Epithelial cell of esophagus (primary cell): Measurements from ENCODE around the gene PTBP3.
A peak's percentile ranks its signal among the peaks of the same experiment; 100 is the strongest.

ENCODE experiments used
- DNase-seq: peaks from one replicate; pipeline ENCODE4 v3.0.0; 2010; ENCODE audit warnings: low read depth
- H3K4me3 ChIP-seq: 2 replicates; pipeline ENCODE4 v1.5.1; 2011; ENCODE audit warnings: mild to moderate bottlenecking, low read length, control low read depth
- CTCF ChIP-seq: IDR thresholded peaks from 2 replicates; pipeline ENCODE4 v1.5.1; 2011; ENCODE audit warnings: low read depth, mild to moderate bottlenecking, low read length, control low read depth, inconsistent platforms; ENCODE audit not compliant: insufficient read depth; ENCODE audit errors: missing control alignments

Gene PTBP3

GRCh38 chr9:112241491-112241890 is 91.9 kb downstream of the PTBP3 start:
- peak; percentile 76 for DNase-seq
- no peak overlapping the region for H3K4me3 ChIP-seq
- no peak for TF ChIP-seq CTCF

GRCh38 chr9:112239708-112240107 is 93.7 kb downstream of the PTBP3 start:
- DNase-seq, result no peak
- TF ChIP-seq CTCF, result no peak
- no peak overlapping the region for H3K4me3 ChIP-seq

GRCh38 chr9:112239284-112239683 is 94.1 kb downstream of the PTBP3 start:
- TF ChIP-seq CTCF, result no peak
- peak; percentile 49 for DNase-seq
- no peak overlapping the region for H3K4me3 ChIP-seq

GRCh38 chr9:112234779-112235178 is 98.6 kb downstream of the PTBP3 start:
- no peak for TF ChIP-seq CTCF
- DNase-seq, result no peak

GRCh38 chr9:112233769-112234168 is 99.7 kb downstream of the PTBP3 start:
- no peak overlapping the region for H3K4me3 ChIP-seq
- DNase-seq, result peak; percentile 70
- TF ChIP-seq CTCF, result no peak

More at GRCh38 chr9:112234779-112235178, 98.6 kb downstream of the PTBP3 start:
- no peak overlapping the region for H3K4me3 ChIP-seq

- no peak for DNase-seq
- TF ChIP-seq CTCF, result no peak
- no peak overlapping the region for H3K4me3 ChIP-seq
These were observed 101.2 kb downstream of the PTBP3 start for GRCh38 chr9:112232233-112232632.

- H3K4me3 ChIP-seq, result no peak overlapping the region
- TF ChIP-seq CTCF, result no peak
- no peak for DNase-seq
These were observed 107.3 kb downstream of the PTBP3 start for GRCh38 chr9:112226091-112226490.
